ENCODE results near the gene KIF21B.
A peak's percentile ranks its signal among the peaks of the same experiment; 100 is the strongest.

The KIF21B gene

GRCh38 chr1:201049248-201049831 lies 25.8 kb upstream of the KIF21B start:
- DNase-seq, result peak in 3 of 42 donors; percentile 26 to 57 (median 49)
- intact Hi-C loops (cut with DNase I), result loop anchor here (10.0 kb wide), 1 partner anchor 65 kb away; the partner anchor contains the start of gene CACNA1S

- no peak for DNase-seq
- intact Hi-C loops (cut with DNase I), result loop anchor here (10.0 kb wide), 1 partner anchor 66 kb away; the partner anchor contains the start of gene CACNA1S
Measured at GRCh38 chr1:201048521-201048920, 25.0 kb upstream of the KIF21B start.

GRCh38 chr1:201044119-201044518 lies 20.6 kb upstream of the KIF21B start:
- no peak for DNase-seq
- intact Hi-C loops (cut with DNase I), result loop anchor here (10.0 kb wide), 1 partner anchor 71 kb away; the partner anchor contains the start of gene CACNA1S

GRCh38 chr1:201042779-201043461 lies 19.4 kb upstream of the KIF21B start:
- peak; percentile 54 to 91 (median 80) for DNase-seq
- intact Hi-C loops (cut with DNase I), result loop anchor here (2.0 to 10.0 kb wide), 2 partner anchors 70 to 72 kb away; partner anchors contain the start of gene CACNA1S

- intact Hi-C loops (cut with DNase I), result loop anchor here (10.0 kb wide), 1 partner anchor 74 kb away; the partner anchor contains the start of gene CACNA1S
- DNase-seq, result no peak
Measured at GRCh38 chr1:201041011-201041410, 17.5 kb upstream of the KIF21B start.

GRCh38 chr1:201039876-201040275 lies 16.4 kb upstream of the KIF21B start:
- no peak for DNase-seq
- intact Hi-C loops (cut with DNase I), result loop anchor here (10.0 kb wide), 1 partner anchor 75 kb away; the partner anchor contains the start of gene CACNA1S

GRCh38 chr1:201039418-201039817 lies 15.9 kb upstream of the KIF21B start:
- intact Hi-C loops (cut with DNase I), result no loop called here

GRCh38 chr1:201038186-201038876 lies 14.8 kb upstream of the KIF21B start:
- intact Hi-C loops (cut with DNase I), result no loop called here
- DNase-seq, result peak in 3 of 42 donors; percentile 19 to 52 (median 33)

More at GRCh38 chr1:201039418-201039817, 15.9 kb upstream of the KIF21B start:
- DNase-seq, result no peak

GRCh38 chr1:201036188-201036842 lies 12.8 kb upstream of the KIF21B start:
- intact Hi-C loops (cut with DNase I), result no loop called here
- peak in 14 of 42 donors; percentile 26 to 73 (median 48) for DNase-seq

GRCh38 chr1:201034671-201035070 lies 11.2 kb upstream of the KIF21B start:
- intact Hi-C loops (cut with DNase I), result no loop called here
- no peak for DNase-seq

GRCh38 chr1:201032408-201032807 lies 8.9 kb upstream of the KIF21B start:
- intact Hi-C loops (cut with DNase I), result no loop called here
- no peak for DNase-seq

GRCh38 chr1:201028461-201028889 lies 5.0 kb upstream of the KIF21B start:
- intact Hi-C loops (cut with DNase I), result no loop called here
- DNase-seq, result peak in 13 of 42 donors; percentile 37 to 79 (median 53)

- no peak for DNase-seq
- intact Hi-C loops (cut with DNase I), result no loop called here
Measured at GRCh38 chr1:201026836-201027235, 3.3 kb upstream of the KIF21B start.

- intact Hi-C loops (cut with DNase I), result no loop called here
- DNase-seq, result no peak
Measured at GRCh38 chr1:201026234-201026633, 2.7 kb upstream of the KIF21B start.

- intact Hi-C loops (cut with DNase I), result no loop called here
- DNase-seq, result peak in 4 of 42 donors; percentile 21 to 62 (median 30)
Measured at GRCh38 chr1:201025571-201026002, 2.1 kb upstream of the KIF21B start.

- peak in 40 of 42 donors; percentile 27 to 88 (median 74) for DNase-seq
- intact Hi-C loops (cut with DNase I), result no loop called here
Measured at GRCh38 chr1:201024625-201024998, 1.1 kb upstream of the KIF21B start.

GRCh38 chr1:201023920-201024624 lies 558 bp upstream of the KIF21B start:
- intact Hi-C loops (cut with DNase I), result no loop called here
- no peak for DNase-seq

- DNase-seq, result peak in 4 of 42 donors; percentile 25 to 40 (median 36)
- intact Hi-C loops (cut with DNase I), result no loop called here
Measured at GRCh38 chr1:201022820-201023516, 546 bp downstream of the KIF21B start.
